ENCODE measurements around the gene AKT3.

The AKT3 gene

DNA sequence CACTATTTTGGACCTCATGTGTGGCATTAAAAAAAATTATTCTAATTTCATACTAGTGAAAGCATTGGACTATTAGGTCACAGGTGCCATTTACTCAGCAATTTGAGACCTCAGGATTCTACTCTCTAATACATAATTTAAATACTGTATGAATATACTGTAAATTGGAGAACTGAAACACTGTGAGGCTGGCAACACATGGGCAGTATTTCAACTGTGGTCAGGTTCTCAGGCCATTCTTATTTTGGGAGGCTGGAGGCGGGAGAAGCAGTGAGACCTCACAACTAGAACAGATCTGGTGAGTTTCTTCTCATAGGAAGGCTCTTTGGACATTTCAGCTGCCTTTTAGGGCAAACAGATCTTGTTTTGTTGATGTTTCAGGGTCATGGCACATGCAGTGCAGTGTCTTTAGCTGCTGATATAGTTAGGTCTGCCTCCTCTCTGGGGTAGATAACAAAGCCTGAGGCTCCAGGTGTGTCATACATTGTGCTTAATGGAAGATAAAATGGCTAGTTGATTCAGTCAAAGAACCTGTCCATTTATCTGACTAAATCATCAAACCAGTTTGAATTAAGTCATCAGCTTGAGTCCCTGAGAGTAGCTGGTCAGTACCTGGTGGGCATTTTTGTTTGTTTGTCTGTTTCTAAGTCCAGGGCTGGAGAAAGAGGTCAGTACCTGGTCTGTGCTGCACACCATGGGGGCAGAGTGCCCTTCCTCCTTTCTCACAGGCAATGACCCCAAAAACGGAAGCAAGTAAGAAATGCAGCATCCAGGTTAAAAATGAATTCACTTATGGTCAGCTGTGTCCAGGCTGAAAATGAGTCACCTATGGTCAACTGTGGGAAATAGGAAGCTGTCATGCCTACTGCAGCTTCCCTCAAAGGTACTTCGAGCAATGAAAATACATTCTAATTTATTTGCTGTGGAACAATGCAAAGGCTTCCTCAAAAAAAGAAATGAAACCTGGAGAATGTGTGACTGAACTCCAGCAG is 378.0 kb downstream of the AKT3 start:
- DNase-seq (ENCODE audit: low read depth in 1 of 2, low spot score in 1 of 2): no peak

DNA sequence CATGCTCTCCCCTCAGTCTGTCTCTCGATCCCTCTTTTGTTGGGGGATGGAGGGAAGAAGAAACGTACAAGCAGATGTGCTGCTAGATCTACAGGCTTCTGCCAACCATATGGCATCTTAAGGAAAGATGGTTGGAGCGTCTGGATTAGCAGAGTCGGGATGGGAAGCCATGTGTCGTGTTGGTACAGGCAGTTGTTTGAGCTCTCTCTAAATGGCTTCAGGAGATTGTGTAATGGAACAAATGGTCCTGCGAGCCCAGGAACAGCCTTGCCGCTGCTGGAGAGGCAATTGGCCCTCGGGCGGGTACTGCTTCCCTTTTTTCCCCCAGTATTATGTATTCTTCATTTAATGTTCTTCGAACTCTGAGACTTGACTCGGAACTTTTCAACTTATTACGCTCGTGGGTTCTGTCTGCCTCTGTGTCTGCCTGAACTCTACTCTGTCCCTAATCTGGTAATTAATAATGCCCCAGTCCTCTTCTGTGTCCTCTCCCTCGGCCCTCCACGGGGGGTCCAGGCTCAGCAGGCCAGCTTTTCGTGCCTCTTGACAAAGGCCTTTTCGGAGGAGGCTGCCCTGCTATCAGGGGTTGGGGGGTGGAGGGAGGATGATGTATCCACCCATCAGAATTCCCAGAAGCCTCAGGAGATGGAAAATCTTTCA is 378.9 kb downstream of the AKT3 start:
- no peak for DNase-seq (ENCODE audit: low read depth in 1 of 2, low spot score in 1 of 2)

DNA sequence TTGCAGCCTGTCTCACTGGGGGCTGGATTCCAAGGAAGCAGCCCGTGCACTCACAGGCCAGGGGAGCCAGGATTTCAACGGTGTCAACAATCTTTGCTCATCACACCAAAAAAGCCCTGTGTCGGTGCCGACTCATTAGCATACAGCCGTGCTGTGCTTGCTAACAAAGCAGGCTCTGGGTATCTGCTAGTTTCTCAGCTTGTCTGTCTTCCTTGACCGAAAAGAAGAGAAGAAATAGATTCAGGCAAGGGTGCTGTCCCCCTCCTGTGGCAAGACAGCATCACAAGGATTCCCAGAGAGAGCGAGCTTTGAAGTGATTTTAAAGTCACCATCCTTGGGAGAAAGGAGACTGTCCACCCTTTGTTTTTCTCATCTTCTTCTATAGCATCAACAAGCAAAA is 379.5 kb downstream of the AKT3 start:
- DNase-seq (ENCODE audit: low read depth in 1 of 2, low spot score in 1 of 2): no peak

DNA sequence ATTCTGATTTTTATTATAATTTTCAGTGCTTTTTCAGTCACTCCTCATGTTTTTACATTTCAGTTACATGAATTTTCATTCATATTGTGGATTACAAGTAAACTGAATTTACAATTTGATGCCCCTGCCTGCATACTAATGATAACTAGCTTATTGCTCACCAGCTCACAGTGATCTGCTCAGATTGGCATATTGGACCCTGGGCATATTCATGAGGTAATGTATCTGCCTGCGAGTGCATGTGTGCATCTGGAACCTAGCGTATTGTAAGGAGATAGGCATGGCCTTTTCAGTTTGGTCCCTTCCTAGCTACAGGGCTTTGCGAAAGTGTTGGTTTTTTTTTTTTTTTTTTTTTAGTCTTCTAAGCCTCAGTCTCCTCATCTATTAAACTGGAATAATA is 380.5 kb downstream of the AKT3 start:
- no peak for DNase-seq (ENCODE audit: low read depth in 1 of 2, low spot score in 1 of 2)

DNA sequence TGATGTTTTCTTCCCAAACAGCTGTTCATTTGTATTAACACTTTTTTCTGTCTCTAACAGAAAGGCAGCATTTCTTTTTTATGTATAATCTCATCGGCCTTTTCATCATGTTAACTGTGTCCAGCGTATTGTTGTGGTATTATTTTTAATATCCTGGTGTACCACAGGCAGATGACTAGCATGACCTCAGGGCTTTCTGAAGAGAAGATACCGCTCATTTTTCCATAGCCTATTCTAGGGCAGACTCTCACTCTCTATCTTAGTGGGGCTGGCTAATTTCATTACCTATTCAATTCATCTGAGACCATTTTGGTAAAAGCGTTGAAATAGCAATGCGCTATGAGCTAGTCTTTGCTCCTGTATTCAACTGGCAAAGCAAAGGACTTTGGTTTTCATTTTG is 384.3 kb downstream of the AKT3 start:
- no peak for DNase-seq (ENCODE audit: low read depth in 1 of 2, low spot score in 1 of 2)

DNA sequence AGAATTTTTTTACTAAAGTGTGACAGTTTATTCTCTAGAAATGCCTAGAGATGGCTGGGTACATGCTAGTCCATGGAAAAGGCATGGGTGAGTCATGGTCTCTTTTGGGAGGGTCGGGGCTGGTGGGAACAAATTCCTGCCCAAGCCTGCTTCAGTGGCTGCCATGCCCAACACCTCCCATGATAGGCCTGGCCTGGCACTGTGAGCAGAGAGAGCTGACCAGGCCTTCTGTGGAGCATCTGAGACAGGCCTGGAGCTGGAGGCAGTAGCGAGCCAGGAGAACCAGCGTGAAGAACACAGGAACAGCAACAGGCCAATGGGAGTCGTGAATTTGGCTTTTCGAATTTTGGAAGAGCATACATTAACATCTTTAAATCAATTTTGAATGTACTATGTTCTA is 385.0 kb downstream of the AKT3 start:
- no peak for DNase-seq (ENCODE audit: low read depth in 1 of 2, low spot score in 1 of 2)

DNA sequence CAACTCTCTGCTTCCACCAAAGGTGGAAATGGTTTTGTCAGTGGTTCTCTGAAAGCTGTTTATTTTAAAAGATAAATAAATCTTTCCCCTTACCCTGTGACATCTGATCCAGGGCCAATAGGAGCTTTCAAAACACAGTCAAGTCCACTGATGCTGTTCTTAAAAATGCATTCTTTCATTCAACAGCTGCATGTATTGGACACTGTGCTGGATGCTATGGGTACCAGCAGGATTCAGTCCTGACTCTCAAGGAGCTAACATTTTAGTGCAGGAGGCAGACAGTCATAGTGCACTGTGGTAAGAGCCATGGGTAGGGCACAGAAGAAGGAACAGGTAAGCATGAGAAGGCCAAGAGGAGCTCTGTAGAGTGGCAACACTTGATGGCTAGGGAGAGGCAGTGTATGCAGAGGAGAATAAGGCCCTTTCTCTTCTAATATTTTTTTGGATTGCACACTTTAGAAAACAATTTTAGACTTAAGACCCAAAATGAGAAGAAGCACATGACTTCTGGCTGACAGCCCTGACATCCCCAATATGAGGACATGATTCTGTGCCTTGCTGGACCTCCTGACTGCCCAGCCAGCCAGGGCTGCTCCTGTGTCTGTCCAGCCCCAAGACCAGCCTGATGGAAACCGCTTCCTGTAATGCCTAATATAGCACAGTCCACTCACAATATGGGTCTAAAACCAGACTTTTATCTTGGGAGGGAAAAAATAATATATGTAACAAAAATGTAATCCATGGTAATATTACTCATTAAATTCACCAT is 386.9 kb downstream of the AKT3 start:
- DNase-seq (ENCODE audit: low read depth in 1 of 2, low spot score in 1 of 2): no peak

DNA sequence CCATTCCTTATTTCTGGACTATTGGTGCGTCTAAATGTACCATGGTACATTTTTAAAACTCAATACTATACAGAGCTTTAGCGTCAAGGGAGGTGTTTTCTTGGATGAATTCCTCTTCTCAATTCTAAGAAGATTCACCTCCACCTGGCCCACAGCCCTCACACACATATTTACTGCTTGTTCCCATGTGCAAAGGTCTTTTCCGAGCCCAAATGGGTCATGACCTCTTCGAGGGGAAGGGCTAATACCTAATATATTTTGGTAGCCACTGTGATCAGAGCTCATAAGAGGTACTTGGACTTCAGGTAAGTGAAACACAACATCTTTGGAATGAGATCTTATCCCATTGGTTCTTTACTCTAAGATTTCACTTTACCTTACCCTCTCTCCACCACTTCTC is 388.3 kb downstream of the AKT3 start:
- no peak for DNase-seq (ENCODE audit: low read depth in 1 of 2, low spot score in 1 of 2)

DNA sequence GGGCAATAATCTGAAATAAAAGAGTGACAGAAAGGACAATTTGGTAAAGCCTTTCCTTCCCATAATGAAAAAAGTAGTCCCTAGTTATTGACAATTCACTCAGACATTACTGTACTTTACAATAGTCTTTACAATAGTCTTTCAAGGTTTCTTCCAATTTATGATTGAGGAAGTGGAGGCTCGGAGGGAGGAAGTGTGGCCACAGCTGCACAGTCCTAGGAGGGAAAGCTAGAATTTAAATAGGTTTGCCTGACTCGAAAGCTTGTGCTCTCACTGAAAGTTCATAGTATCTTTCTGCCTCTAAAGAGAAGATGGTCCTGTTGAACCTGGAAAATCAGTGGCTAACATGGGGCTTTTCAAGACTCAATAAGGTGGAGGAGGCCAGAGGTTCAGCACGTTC is 391.0 kb downstream of the AKT3 start:
- no peak for DNase-seq (ENCODE audit: low read depth in 1 of 2, low spot score in 1 of 2)

DNA sequence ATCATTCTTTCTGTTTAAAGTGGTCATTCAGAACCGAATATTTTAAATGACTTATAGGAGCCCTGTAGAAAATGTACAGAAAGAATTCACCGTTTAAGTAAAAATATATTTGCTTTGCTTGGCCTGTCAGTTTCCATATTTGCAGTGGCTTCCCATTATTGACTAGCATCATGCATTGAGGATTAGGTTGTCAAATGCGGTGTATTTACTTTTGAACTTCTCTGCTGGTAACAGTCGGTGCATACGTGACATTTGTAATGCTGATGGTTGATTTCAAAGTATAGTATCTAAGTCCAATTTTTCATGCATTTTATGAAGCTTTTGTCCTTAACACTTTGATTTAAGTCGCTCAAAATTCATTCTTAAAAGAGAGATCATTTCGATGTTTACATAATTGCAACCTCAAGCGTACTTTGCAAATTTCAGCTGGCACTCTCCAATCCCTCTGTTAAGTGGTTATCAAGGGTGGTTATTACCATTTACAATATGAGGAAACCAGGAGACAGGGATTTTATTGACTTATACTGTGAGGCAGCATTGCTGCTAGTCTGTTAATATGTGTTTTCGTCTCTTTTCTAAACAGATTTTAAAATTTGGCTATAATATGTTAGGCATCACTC is 392.6 kb downstream of the AKT3 start:
- no peak for DNase-seq (ENCODE audit: low read depth in 1 of 2, low spot score in 1 of 2)

DNA sequence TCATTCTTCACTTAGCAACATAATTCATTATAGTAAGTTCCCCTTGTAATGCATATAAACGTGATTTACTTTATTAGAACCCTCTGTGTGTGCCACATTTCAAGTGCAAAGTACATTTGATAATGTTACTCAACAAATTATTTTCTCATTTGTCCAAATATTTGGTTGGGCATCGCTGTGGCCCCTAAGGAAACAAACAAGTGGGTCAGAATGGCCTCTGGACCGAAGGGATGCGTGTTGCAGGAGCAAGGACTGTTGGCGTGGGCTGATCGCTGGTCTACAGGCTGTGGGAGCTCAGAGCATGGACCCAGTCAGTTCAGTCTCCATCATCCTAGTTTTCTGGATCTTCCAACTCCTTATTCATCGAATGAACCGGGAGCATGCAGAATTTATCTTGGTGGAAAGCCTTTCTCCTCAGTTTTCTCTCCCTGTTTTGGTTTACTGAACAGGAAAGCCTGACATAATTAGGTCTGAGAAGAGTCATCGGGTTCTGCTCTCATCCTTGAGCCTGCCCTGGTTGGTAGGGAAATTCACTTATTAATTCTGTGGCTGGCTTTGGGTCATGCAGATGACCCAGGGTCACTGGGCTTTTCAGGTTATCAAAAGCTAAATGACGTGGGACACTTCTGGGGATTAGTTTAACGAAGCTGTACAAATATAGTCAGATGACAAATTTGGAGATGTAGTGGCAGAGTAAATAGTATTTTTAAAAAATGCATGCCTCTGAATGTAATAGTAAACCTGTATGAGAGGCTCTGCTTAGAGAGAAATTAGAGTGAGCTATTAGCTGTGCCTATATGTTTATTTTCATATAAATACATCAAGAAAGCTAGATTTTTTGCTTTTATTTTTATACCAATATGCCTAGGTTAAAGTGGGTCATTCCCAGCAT is 394.0 kb downstream of the AKT3 start:
- DNase-seq (ENCODE audit: low read depth in 1 of 2, low spot score in 1 of 2): no peak

DNA sequence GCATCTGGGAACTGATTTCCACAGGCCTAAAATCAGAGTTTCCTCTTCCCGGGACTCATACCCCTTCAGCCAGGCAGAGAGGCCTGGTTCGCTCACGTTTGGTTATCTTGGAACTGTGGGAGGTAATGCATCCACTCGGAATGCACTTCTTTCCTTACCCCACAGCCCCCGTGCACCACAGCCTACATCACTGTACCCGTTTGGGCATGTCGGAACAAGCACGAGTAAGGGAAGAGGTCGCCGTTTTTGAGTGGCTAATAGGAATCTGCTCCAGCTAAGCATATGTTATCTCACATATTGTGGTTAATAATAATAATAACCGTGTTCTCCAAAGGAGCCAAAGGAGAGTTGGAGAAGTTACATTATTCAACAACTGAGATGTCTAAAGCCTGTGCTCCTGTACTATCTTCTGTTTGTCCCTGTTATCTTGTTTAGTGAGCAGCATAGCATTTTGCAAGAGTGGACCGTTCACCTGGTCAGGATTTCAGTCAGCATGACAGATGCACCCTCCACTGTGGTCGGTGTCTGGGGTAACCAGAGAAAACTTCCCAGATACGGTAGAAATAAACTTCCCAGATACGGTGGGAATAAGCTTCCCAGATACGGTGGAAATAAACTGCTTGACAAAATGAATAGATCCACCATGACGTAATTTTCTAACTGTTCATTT is 395.6 kb downstream of the AKT3 start:
- no peak for DNase-seq (ENCODE audit: low read depth in 1 of 2, low spot score in 1 of 2)

DNA sequence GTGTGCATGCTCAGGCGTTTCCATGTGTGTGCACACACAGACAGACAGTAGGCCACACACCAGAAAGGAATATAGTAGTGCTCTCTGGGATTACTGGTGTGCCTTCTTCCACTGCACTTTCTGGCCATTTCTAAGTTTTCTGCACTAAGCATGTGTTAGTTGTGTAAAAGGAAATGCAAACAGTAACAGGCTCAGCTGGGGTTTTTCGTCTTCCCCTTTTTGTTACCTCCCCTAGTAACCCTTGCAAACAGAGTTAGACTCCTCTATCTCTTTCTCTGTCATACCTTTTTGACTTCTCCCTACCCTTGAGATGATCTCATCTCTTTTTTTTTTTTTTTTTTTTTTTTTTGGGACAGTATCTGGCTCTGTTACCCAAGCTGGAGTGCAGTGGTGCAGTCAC is 398.0 kb downstream of the AKT3 start:
- DNase-seq (ENCODE audit: low read depth in 1 of 2, low spot score in 1 of 2): no peak

DNA sequence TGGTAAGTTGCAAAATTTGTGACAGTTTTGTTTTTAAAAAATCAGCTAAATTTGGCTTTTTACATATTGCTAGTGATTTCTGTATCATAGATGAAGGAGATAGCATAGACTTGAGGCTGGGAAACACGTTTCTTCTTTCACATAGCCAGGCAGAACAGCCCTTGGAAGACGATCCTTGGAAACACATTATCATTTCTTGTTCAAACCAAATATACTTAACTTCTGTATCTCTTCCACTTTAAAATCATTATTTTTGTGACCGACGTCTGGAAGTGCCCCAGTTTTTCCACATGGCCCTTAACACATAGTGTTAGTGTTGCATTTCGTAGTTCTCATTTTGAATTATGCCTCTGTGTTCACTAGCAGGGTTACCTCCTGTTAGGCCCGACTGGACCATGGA is 400.7 kb downstream of the AKT3 start:
- DNase-seq (ENCODE audit: low read depth in 1 of 2, low spot score in 1 of 2): no peak

DNA sequence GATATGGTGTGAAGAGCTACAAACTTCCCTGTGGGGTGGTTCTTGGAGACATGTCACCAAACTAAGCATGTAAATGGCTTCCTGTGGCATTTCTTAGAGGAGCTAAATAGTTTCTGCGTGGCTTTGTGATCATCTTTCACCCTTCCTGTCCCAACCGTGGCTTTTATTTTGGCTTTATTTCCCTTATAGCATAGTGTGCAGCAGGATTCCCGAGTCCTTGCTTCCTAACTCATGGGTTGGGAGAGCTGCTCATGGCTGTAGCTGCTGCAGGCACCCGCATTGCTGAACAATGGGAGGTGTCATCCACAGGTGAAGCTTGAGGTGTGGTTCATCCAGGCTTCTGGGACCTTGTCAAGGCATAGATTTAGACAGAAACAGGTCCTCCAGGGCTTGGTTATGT is 402.2 kb downstream of the AKT3 start:
- DNase-seq (ENCODE audit: low read depth in 1 of 2, low spot score in 1 of 2): no peak

DNA sequence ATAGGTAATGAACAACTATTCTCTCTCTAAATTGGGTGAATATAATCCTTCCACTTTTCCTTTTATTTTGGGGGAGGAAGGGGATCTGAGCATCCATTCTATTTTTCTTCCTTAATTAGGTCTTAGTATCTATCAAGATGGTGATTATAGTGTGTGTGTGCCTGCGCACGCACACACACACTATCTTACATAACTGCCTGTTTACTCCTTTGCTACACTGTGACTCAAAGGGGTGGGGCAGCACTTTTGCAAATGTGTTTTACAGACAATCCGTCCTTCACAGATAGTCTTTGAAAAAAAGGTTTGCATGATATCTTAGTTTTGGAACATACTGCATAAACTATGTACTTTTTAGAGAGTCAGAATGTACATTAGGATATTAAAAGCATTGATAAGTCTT is 402.7 kb downstream of the AKT3 start:
- DNase-seq (ENCODE audit: low read depth in 1 of 2, low spot score in 1 of 2): no peak

DNA sequence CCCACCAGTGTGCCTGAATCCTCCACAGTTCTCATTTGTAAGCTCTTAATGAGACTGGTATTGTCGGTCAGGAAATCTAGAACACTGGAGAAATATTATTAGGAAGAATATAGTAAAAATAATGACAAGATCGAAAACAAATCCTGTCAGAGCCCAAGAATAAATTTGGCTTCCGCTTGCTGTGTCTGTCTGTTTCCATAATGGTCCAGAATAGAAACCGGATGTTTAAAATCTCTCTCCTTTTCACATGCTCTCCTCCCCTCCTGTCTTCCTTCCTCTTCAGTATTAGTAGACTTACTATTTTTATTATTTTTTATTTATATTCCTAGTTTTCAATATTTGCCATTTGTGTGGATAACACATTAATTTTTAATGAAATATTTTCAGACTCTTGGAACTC is 406.5 kb downstream of the AKT3 start:
- DNase-seq (ENCODE audit: low read depth in 1 of 2, low spot score in 1 of 2): no peak

DNA sequence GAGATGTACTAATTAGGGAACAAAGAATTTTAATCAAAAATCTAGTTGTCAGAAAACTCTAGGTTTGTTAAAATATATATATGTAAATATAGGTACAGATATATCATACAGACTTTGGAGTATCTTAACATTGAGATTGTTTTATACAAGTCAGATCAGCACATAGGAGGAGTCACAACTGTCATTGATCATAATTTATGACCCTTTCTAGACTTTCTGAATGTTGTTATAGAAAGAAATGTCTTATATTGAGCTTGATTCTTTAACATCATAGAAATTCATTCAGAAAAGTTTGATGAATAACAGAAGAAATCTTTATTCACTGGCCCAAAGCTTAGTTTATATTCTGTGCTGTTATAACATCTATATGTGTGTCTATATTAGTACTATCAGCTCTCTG is 408.4 kb downstream of the AKT3 start:
- no peak for DNase-seq (ENCODE audit: low read depth in 1 of 2, low spot score in 1 of 2)

DNA sequence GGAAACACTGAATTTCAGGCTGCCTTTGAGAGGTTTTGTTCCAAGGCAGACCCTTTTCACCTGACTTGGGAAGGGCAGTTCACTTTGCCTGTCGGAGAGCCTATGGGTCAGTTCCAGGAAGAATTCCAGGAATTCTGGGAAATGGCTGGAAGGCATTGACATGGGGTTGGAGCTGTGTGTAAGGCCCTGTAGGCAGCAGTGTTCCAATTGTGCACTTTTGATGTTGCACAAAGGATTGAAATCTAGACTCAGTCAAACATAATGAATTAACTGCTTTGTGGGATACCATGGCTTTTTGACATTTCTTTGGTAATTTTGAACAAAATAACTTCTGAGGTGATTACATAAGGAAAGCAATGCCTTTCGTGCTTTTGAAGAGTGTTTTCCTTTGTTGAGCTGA is 409.6 kb downstream of the AKT3 start:
- DNase-seq (ENCODE audit: low read depth in 1 of 2, low spot score in 1 of 2): no peak

DNA sequence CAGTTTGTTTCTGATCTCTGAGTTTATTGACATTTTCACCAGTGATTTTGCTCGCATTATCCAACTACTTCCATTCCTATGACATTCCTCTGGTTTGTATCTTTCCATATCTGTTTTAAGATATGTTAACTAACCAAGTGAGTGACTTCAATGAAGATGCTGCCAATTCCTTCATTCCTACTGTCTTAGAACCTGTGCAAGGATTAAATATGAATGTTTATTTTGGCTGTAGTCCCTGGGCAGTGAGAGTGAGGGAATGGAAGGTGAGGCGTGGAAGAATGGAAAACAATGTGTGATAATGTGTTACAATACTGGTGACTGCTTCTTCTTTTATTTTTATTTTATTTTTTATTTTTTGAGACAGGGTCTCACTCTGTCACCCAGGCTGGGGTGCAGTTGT is 411.2 kb downstream of the AKT3 start:
- DNase-seq (ENCODE audit: low read depth in 1 of 2, low spot score in 1 of 2): no peak
